Loucy (cell line): Measurements from ENCODE around the gene AKTIP.

ENCODE experiments used
- CTCF ChIP-seq: fragments of 200-600 bp; sonication (generic); conservative IDR thresholded peaks from 2 replicates; pipeline ENCODE4 v1.5.1; 2014; ENCODE audit warnings: mild to moderate bottlenecking, antibody characterized with exemption, low read length
- EZH2phosphoT487 ChIP-seq: fragments of 200-600 bp; IDR thresholded peaks from 2 replicates; pipeline ENCODE4 v1.6.1; 2018; ENCODE audit warnings: antibody characterized with exemption, mild to moderate bottlenecking, moderate library complexity, borderline replicate concordance

GRCh38 chr16:53501216-53501859, 1.7 kb downstream of the AKTIP start:
- TF ChIP-seq CTCF (no peak), EZH2phosphoT487 (no peak)
